Dermis blood vessel endothelial cell (primary cell): ENCODE results near the gene MYO10. TPM values are rescaled to one million over a fixed set of nuclear protein-coding genes. Genes with fewer than 3 reads are reported as not detected.
"Not testable (repeated sequence)": the region's sequence is repeated elsewhere in the genome, so short reads cannot be mapped to it uniquely, and the experiment has no call there.

Experiments
- DNase-seq: peaks from one replicate; pipeline ENCODE4 v3.0.0; 2010
- total RNA-seq: library from RNA; depleted of rRNA; stranded (reverse); fragments of >200 nt; gene quantifications from 2 replicates; pipeline ENCODE4 v1.2.3, GENCODE V29; 2014

The MYO10 gene
- total RNA-seq, 1 donor from 2014 or later: 140 TPM

GRCh38 chr5:16665601-16666000 lies 270.5 kb downstream of the MYO10 start:
- DNase-seq: no peak

- DNase-seq: no peak
These were observed 271.7 kb downstream of the MYO10 start for GRCh38 chr5:16664368-16664767.

GRCh38 chr5:16663840-16664239 lies 272.2 kb downstream of the MYO10 start:
- no peak for DNase-seq

GRCh38 chr5:16661713-16662112 lies 274.4 kb downstream of the MYO10 start:
- no peak for DNase-seq

GRCh38 chr5:16660982-16661381 lies 275.1 kb downstream of the MYO10 start:
- DNase-seq: no peak

GRCh38 chr5:16659536-16659935 lies 276.6 kb downstream of the MYO10 start:
- DNase-seq: no peak

- peak; percentile 61 for DNase-seq
These were observed 279.4 kb downstream of the MYO10 start for GRCh38 chr5:16656561-16657191.

- no peak for DNase-seq
These were observed 281.3 kb downstream of the MYO10 start for GRCh38 chr5:16654647-16655334.

- not testable (repeated sequence) for DNase-seq
These were observed 287.3 kb downstream of the MYO10 start for GRCh38 chr5:16648739-16649138.

- DNase-seq: no peak
These were observed 291.7 kb downstream of the MYO10 start for GRCh38 chr5:16644301-16644889.

GRCh38 chr5:16642867-16643266 lies 293.2 kb downstream of the MYO10 start:
- DNase-seq: no peak

- DNase-seq: no peak
These were observed 296.9 kb downstream of the MYO10 start for GRCh38 chr5:16639206-16639605.

GRCh38 chr5:16628376-16628775 lies 307.7 kb downstream of the MYO10 start:
- DNase-seq: no peak

- no peak for DNase-seq
These were observed 309.3 kb downstream of the MYO10 start for GRCh38 chr5:16626696-16627264.

- no peak for DNase-seq
These were observed 311.0 kb downstream of the MYO10 start for GRCh38 chr5:16625096-16625495.

- DNase-seq: no peak
These were observed 317.0 kb downstream of the MYO10 start for GRCh38 chr5:16619136-16619535.

- no peak for DNase-seq
These were observed 317.8 kb downstream of the MYO10 start for GRCh38 chr5:16618138-16618897.

- no peak for DNase-seq
These were observed 318.7 kb downstream of the MYO10 start for GRCh38 chr5:16617274-16617968.

GRCh38 chr5:16616536-16617273 lies 319.4 kb downstream of the MYO10 start, which contains the start of gene RETREG1:
RETREG1 (minus strand) TSS chr5:16616997; CDS start chr5:16616971, 26 bp downstream.
- peak; percentile 18 for DNase-seq

GRCh38 chr5:16615741-16616535 lies 320.1 kb downstream of the MYO10 start:
- DNase-seq: no peak

GRCh38 chr5:16612007-16612406 lies 324.1 kb downstream of the MYO10 start:
- DNase-seq: no peak
